GM12878 (cell line): ENCODE measurements around the gene SCYL1. TPM values are rescaled to one million over a fixed set of nuclear protein-coding genes. Genes with fewer than 3 reads are reported as not detected.
A peak's percentile ranks its signal among the peaks of the same experiment; 100 is the strongest.

Source experiments
- ATF7 ChIP-seq: fragments of 450-650 bp; IDR thresholded peaks from 2 replicates; pipeline ENCODE4 v1.6.1; 2016; ENCODE audit warnings: low read depth, mild to moderate bottlenecking
- BMI1 ChIP-seq: fragments of 450-650 bp; IDR thresholded peaks from 2 replicates; pipeline ENCODE4 v1.6.1; 2016; ENCODE audit warnings: mild to moderate bottlenecking, moderate library complexity, borderline replicate concordance
- CHD4 ChIP-seq: fragments of 200-600 bp; sonication (generic); IDR thresholded peaks from 2 replicates; pipeline ENCODE4 v1.6.1; 2016; ENCODE audit warnings: mild to moderate bottlenecking
- CREB1 ChIP-seq: IDR thresholded peaks from 2 replicates; pipeline ENCODE4 v1.6.1; 2012; ENCODE audit warnings: low read depth, mild to moderate bottlenecking, inconsistent platforms
- CREM ChIP-seq: IDR thresholded peaks from 2 replicates; pipeline ENCODE4 v1.6.1; 2014; ENCODE audit warnings: antibody characterized with exemption, low read depth
- FOS ChIP-seq: IDR thresholded peaks from 3 replicates; pipeline ENCODE4 v1.6.1; 2011; ENCODE audit warnings: borderline replicate concordance; ENCODE audit not compliant: insufficient read length; ENCODE audit errors: extremely low read depth
- GABPA ChIP-seq: IDR thresholded peaks from 2 replicates; pipeline ENCODE4 v1.6.1; 2014; ENCODE audit warnings: antibody characterized with exemption, low read depth, mild to moderate bottlenecking, inconsistent platforms
- MLLT1 ChIP-seq: fragments of 450-650 bp; IDR thresholded peaks from 2 replicates; pipeline ENCODE4 v1.6.1; 2016; ENCODE audit warnings: mild to moderate bottlenecking
- MTA3 ChIP-seq: IDR thresholded peaks from 2 replicates; pipeline ENCODE4 v1.6.1; 2012; ENCODE audit warnings: low read length, inconsistent platforms, borderline replicate concordance
- MYB ChIP-seq: fragments of 150-350 bp; IDR thresholded peaks from 2 replicates; pipeline ENCODE4 v1.6.1; 2014; ENCODE audit warnings: mild to moderate bottlenecking, low read depth, low read length, borderline replicate concordance
- NFIC ChIP-seq: IDR thresholded peaks from 2 replicates; pipeline ENCODE4 v1.6.1; 2012; ENCODE audit warnings: low read depth, mild to moderate bottlenecking, inconsistent platforms, low read length, moderate library complexity
- NR2C1 ChIP-seq: fragments of 450-650 bp; IDR thresholded peaks from 2 replicates; pipeline ENCODE4 v1.6.1; 2017; ENCODE audit warnings: antibody characterized with exemption, mild to moderate bottlenecking, moderate library complexity
- PAX8 ChIP-seq: fragments of 450-650 bp; IDR thresholded peaks from 2 replicates; pipeline ENCODE4 v1.6.1; 2017; ENCODE audit warnings: mild to moderate bottlenecking, moderate library complexity
- RELA ChIP-seq: fragments of 450-650 bp; IDR thresholded peaks from 2 replicates; pipeline ENCODE4 v1.8.0; 2014; ENCODE audit warnings: borderline replicate concordance; ENCODE audit not compliant: partially characterized antibody
- SIN3A ChIP-seq: IDR thresholded peaks from 2 replicates; pipeline ENCODE4 v1.6.1; 2012; ENCODE audit warnings: low read depth, low read length, improper control_type of control experiment
- SKIL ChIP-seq: fragments of 450-650 bp; IDR thresholded peaks from 2 replicates; pipeline ENCODE4 v1.6.1; 2017; ENCODE audit warnings: mild to moderate bottlenecking, low read depth, inconsistent platforms; ENCODE audit not compliant: poor library complexity, severe bottlenecking
- SMAD5 ChIP-seq: IDR thresholded peaks from 2 replicates; pipeline ENCODE4 v1.6.1; 2016; ENCODE audit warnings: antibody characterized with exemption, low read depth
- SP1 ChIP-seq: IDR thresholded peaks from one replicate; pipeline ENCODE4 v1.6.1; 2011; ENCODE audit warnings: low read depth, low read length
- STAT3 ChIP-seq: IDR thresholded peaks from 2 replicates; pipeline ENCODE4 v1.6.1; 2011; ENCODE audit warnings: low read depth, low read length, improper control_type of control experiment
- SUZ12 ChIP-seq: fragments of 200-600 bp; sonication (generic); IDR thresholded peaks from one replicate; pipeline ENCODE4 v1.6.1; 2018; ENCODE audit warnings: antibody characterized with exemption, mild to moderate bottlenecking; ENCODE audit not compliant: unreplicated experiment
- TCF12 ChIP-seq: IDR thresholded peaks from 2 replicates; pipeline ENCODE4 v1.6.1; 2011; ENCODE audit warnings: low read depth, mild to moderate bottlenecking, low read length
- TCF7 ChIP-seq: IDR thresholded peaks from 2 replicates; pipeline ENCODE4 v1.6.1; 2014; ENCODE audit warnings: antibody characterized with exemption, borderline replicate concordance
- YBX1 ChIP-seq: fragments of 450-650 bp; IDR thresholded peaks from 2 replicates; pipeline ENCODE4 v1.6.1; 2016; ENCODE audit warnings: antibody characterized with exemption
- ZBED1 ChIP-seq: IDR thresholded peaks from 2 replicates; pipeline ENCODE4 v1.6.1; 2016; ENCODE audit warnings: borderline replicate concordance
- ZBTB33 ChIP-seq: fragments of 450-650 bp; IDR thresholded peaks from 2 replicates; pipeline ENCODE4 v1.6.1; 2017; ENCODE audit warnings: mild to moderate bottlenecking
- ZNF217 ChIP-seq: fragments of 450-650 bp; IDR thresholded peaks from 2 replicates; pipeline ENCODE4 v1.6.1; 2017; ENCODE audit warnings: antibody characterized with exemption, mild to moderate bottlenecking
- ZNF24 ChIP-seq: fragments of 450-650 bp; IDR thresholded peaks from 2 replicates; pipeline ENCODE4 v1.6.1; 2017; ENCODE audit warnings: antibody characterized with exemption, mild to moderate bottlenecking
- ZNF384 ChIP-seq: IDR thresholded peaks from 2 replicates; pipeline ENCODE4 v1.6.1; 2012; ENCODE audit warnings: low read depth, mild to moderate bottlenecking, low read length, improper control_type of control experiment, borderline replicate concordance
- ZSCAN29 ChIP-seq: fragments of 450-650 bp; IDR thresholded peaks from 2 replicates; pipeline ENCODE4 v1.6.1; 2017; ENCODE audit warnings: mild to moderate bottlenecking, moderate library complexity
- polyA plus RNA-seq, 11 experiments: library from polyadenylated mRNA; depleted of rRNA in 4 of 11; unstranded in 6 of 11; stranded (reverse) in 5 of 11; fragments of >200 nt; fragmentation: Nextera tagmentation in 4 of 11; fragmentation: Illumina TruSeq in 1 of 11; extraction: Ambion mirVana in 4 of 11; extraction: Trizol in 1 of 11; gene quantifications; 1 replicate in 1 of 11; 2 replicates in 10 of 11; pipeline versions ENCODE4 v1.2.1 to v1.2.3, GENCODE V29; 2011 to 2016; ENCODE audit warnings: inconsistent platforms in 2 of 11, missing spikeins in 2 of 11, low read depth in 1 of 11
- total RNA-seq, 4 experiments: library from RNA; depleted of rRNA in 3 of 4; stranded (reverse); fragments of >200 nt in 3 of 4; fragmentation: Illumina TruSeq in 1 of 4; extraction: Trizol in 1 of 4; gene quantifications; 2 replicates each; pipeline versions ENCODE4 v1.2.1 to v1.2.3, GENCODE V29; 2013 to 2021

The SCYL1 gene
- total and polyA plus RNA-seq, 10 of the 15 experiments (the other 5 are each of a cell fraction or from before 2014, with no cell fraction given) = 0.80 to 82.7 (median 51.2) TPM

GRCh38 chr11:65540290-65541092 lies 15.6 kb downstream of the SCYL1 start (continued):
- TF ChIP-seq SKIL = no peak
- TF ChIP-seq ATF7 = 0 out of 2 replicates have a peak, but pooled peaks have one; percentile 6
- peak; percentile 69; the same call in 1 of the 2 replicates for TF ChIP-seq NR2C1
- no peak for TF ChIP-seq ZNF24
- TF ChIP-seq ZNF384 = no peak
- peak; percentile 11; the same call in 1 of the 2 replicates for TF ChIP-seq TCF12
- TF ChIP-seq TCF7 = no peak
- TF ChIP-seq CREM = 0 out of 2 replicates have a peak, but pooled peaks have one; percentile 43
- no peak for TF ChIP-seq NFIC
- TF ChIP-seq STAT3 = no peak
- no peak for TF ChIP-seq MLLT1
- no peak for TF ChIP-seq BMI1
- TF ChIP-seq SUZ12 = no peak
- TF ChIP-seq ZBED1 = no peak
- TF ChIP-seq CREB1 = no peak
- TF ChIP-seq ZBTB33 = no peak
- no peak for TF ChIP-seq ZNF217
- no peak for TF ChIP-seq GABPA
- no peak for TF ChIP-seq CHD4
- no peak for TF ChIP-seq ZSCAN29
- peak; percentile 34 for TF ChIP-seq SP1
- TF ChIP-seq SIN3A = no peak
- no peak for TF ChIP-seq MTA3
- TF ChIP-seq FOS = no peak
- no peak for TF ChIP-seq MYB
- TF ChIP-seq RELA = no peak
- no peak for TF ChIP-seq PAX8
- no peak for TF ChIP-seq YBX1
- no peak for TF ChIP-seq SMAD5
